Measurements from ENCODE around the gene MYOG.

MYOG gene

GRCh38 chr1:203085528-203086406, at the start of gene MYOG:
MYOG (minus strand) TSS chr1:203086012; CDS start chr1:203085961, 51 bp downstream.
- no peak for DNase-seq (ENCODE audit: low read depth, low spot score)
- H3K27me3 ChIP-seq (ENCODE audit: insufficient read depth, insufficient read length), result no peaks in the 10 kb centered on the region
- TF ChIP-seq YY1 (IDR thresholded peaks at IDR 0.05; ENCODE audit: insufficient read depth, insufficient read length) (no peak), SUZ12 (IDR thresholded peaks at IDR 0.05; ENCODE audit: extremely low read depth, insufficient read depth, insufficient read length) (no peak), ZNF274 (IDR thresholded peaks at IDR 0.05; ENCODE audit: low read depth, low read length) (no peak)
- H3K9me3 ChIP-seq (ENCODE audit: insufficient read depth, low read length), result no peaks in the 10 kb centered on the region
- no peaks in the 10 kb centered on the region for H3K36me3 ChIP-seq (ENCODE audit: insufficient read depth, insufficient read length, low read length)
- peaks cover 27% of the 10 kb centered on the region for H3K4me1 ChIP-seq (ENCODE audit: insufficient read depth, insufficient read length)
- H3K4me3 ChIP-seq (ENCODE audit: insufficient read length, low read depth), result no peak within 1 kb of the TSS
- no peak within 1 kb of the TSS for H3K9ac ChIP-seq (ENCODE audit: insufficient read length, low read depth)

GRCh38 chr1:203133970-203134725, 48.3 kb upstream of the MYOG start:
- Histone ChIP-seq H3K4me1 (ENCODE audit: insufficient read depth, insufficient read length) (peaks cover 20% of the 10 kb centered on the region), H3K27me3 (ENCODE audit: insufficient read depth, insufficient read length) (no peaks in the 10 kb centered on the region), H3K9ac (ENCODE audit: insufficient read length, low read depth) (no peak overlapping the region), H3K9me3 (ENCODE audit: insufficient read depth, low read length) (no peaks in the 10 kb centered on the region), H3K4me3 (ENCODE audit: insufficient read length, low read depth) (no peak overlapping the region), H3K36me3 (ENCODE audit: insufficient read depth, insufficient read length, low read length) (peaks cover 37% of the 10 kb centered on the region)
- TF ChIP-seq YY1 (IDR thresholded peaks at IDR 0.05; ENCODE audit: insufficient read depth, insufficient read length) (no peak), SUZ12 (IDR thresholded peaks at IDR 0.05; ENCODE audit: extremely low read depth, insufficient read depth, insufficient read length) (no peak), ZNF274 (IDR thresholded peaks at IDR 0.05; ENCODE audit: low read depth, low read length) (no peak)
- no peak for DNase-seq (ENCODE audit: low read depth, low spot score)

- DNase-seq (ENCODE audit: low read depth, low spot score), result no peak
- no peak overlapping the region for H3K9ac ChIP-seq (ENCODE audit: insufficient read length, low read depth)
- peaks cover 36% of the 10 kb centered on the region for H3K4me1 ChIP-seq (ENCODE audit: insufficient read depth, insufficient read length)
- H3K4me3 ChIP-seq (ENCODE audit: insufficient read length, low read depth), result no peak overlapping the region
- peaks cover 17% of the 10 kb centered on the region for H3K27me3 ChIP-seq (ENCODE audit: insufficient read depth, insufficient read length)
- peaks cover 43% of the 10 kb centered on the region for H3K36me3 ChIP-seq (ENCODE audit: insufficient read depth, insufficient read length, low read length)
- H3K9me3 ChIP-seq (ENCODE audit: insufficient read depth, low read length), result no peaks in the 10 kb centered on the region
- TF ChIP-seq YY1 (IDR thresholded peaks at IDR 0.05; ENCODE audit: insufficient read depth, insufficient read length) (no peak), ZNF274 (IDR thresholded peaks at IDR 0.05; ENCODE audit: low read depth, low read length) (no peak), SUZ12 (IDR thresholded peaks at IDR 0.05; ENCODE audit: extremely low read depth, insufficient read depth, insufficient read length) (no peak)
Measured at GRCh38 chr1:203131548-203132200, 45.9 kb upstream of the MYOG start.

- H3K4me1 ChIP-seq (ENCODE audit: insufficient read depth, insufficient read length), result peaks cover 41% of the 10 kb centered on the region
- H3K9me3 ChIP-seq (ENCODE audit: insufficient read depth, low read length), result no peaks in the 10 kb centered on the region
- H3K27me3 ChIP-seq (ENCODE audit: insufficient read depth, insufficient read length), result peaks cover 17% of the 10 kb centered on the region
- no peak overlapping the region for H3K4me3 ChIP-seq (ENCODE audit: insufficient read length, low read depth)
- TF ChIP-seq ZNF274 (IDR thresholded peaks at IDR 0.05; ENCODE audit: low read depth, low read length) (no peak), YY1 (IDR thresholded peaks at IDR 0.05; ENCODE audit: insufficient read depth, insufficient read length) (no peak), SUZ12 (IDR thresholded peaks at IDR 0.05; ENCODE audit: extremely low read depth, insufficient read depth, insufficient read length) (no peak)
- H3K36me3 ChIP-seq (ENCODE audit: insufficient read depth, insufficient read length, low read length), result peaks cover 43% of the 10 kb centered on the region
- no peak overlapping the region for H3K9ac ChIP-seq (ENCODE audit: insufficient read length, low read depth)
- no peak for DNase-seq (ENCODE audit: low read depth, low spot score)
Measured at GRCh38 chr1:203130358-203130985, 44.7 kb upstream of the MYOG start.

- TF ChIP-seq YY1 (IDR thresholded peaks at IDR 0.05; ENCODE audit: insufficient read depth, insufficient read length) (no peak), ZNF274 (IDR thresholded peaks at IDR 0.05; ENCODE audit: low read depth, low read length) (no peak), SUZ12 (IDR thresholded peaks at IDR 0.05; ENCODE audit: extremely low read depth, insufficient read depth, insufficient read length) (no peak)
- peaks cover 18% of the 10 kb centered on the region for H3K27me3 ChIP-seq (ENCODE audit: insufficient read depth, insufficient read length)
- no peak for DNase-seq (ENCODE audit: low read depth, low spot score)
- H3K9me3 ChIP-seq (ENCODE audit: insufficient read depth, low read length), result no peaks in the 10 kb centered on the region
- H3K4me3 ChIP-seq (ENCODE audit: insufficient read length, low read depth), result no peak overlapping the region
- peaks cover 42% of the 10 kb centered on the region for H3K4me1 ChIP-seq (ENCODE audit: insufficient read depth, insufficient read length)
- peaks cover 39% of the 10 kb centered on the region for H3K36me3 ChIP-seq (ENCODE audit: insufficient read depth, insufficient read length, low read length)
- no peak overlapping the region for H3K9ac ChIP-seq (ENCODE audit: insufficient read length, low read depth)
Measured at GRCh38 chr1:203129501-203130231, 43.9 kb upstream of the MYOG start.
